Measurements from ENCODE around the gene C16orf54. TPM values are rescaled to one million over a fixed set of nuclear protein-coding genes. Genes with fewer than 3 reads are reported as not detected.

C16orf54 gene
- total and polyA plus RNA-seq, 2 experiments from 2014 or later: 3.2 TPM; not detected in 1

- TF ChIP-seq ZNF462 (CRISPR knock-in tag; IDR thresholded peaks at IDR 0.05): no peak
Observed at GRCh38 chr16:29770250-29770929, 24.6 kb upstream of the C16orf54 start (continued).

- H3F3A ChIP-seq (replicated peaks; ENCODE audit: low read depth): no peaks in the 10 kb centered on the region
- H2AFZ ChIP-seq: no peak overlapping the region
- no peaks in the 10 kb centered on the region for H3K9me3 Mint-ChIP-seq
- no peak overlapping the region for H3K4me3 ChIP-seq
- H3K9me2 ChIP-seq (ENCODE audit: insufficient read depth): no peaks in the 10 kb centered on the region
- ATAC-seq (no peak), DNase-seq (ENCODE audit: low spot score) (no peak)
- no peaks in the 10 kb centered on the region for H3K4me1 ChIP-seq (ENCODE audit: insufficient read depth)
- H3K27ac ChIP-seq (ENCODE audit: low read depth): no peak overlapping the region
- no peaks in the 10 kb centered on the region for H3K27me3 ChIP-seq (ENCODE audit: insufficient read depth)
- no peak overlapping the region for H3K4me3 Mint-ChIP-seq
- H4K20me1 ChIP-seq (replicated peaks; ENCODE audit: insufficient read depth): no peaks in the 10 kb centered on the region
- peaks cover 6% of the 10 kb centered on the region; the same call in 1 of the 3 replicates for H3K4me1 Mint-ChIP-seq
- H3K27ac Mint-ChIP-seq: no peak overlapping the region
- H3K36me3 ChIP-seq (ENCODE audit: insufficient read depth): no peaks in the 10 kb centered on the region
- no peaks in the 10 kb centered on the region for H3K79me2 ChIP-seq (replicated peaks; ENCODE audit: insufficient read depth)
- H3K36me3 Mint-ChIP-seq (ENCODE audit: low read depth): no peaks in the 10 kb centered on the region
- H3K27me3 Mint-ChIP-seq (ENCODE audit: insufficient read depth, low read depth, poor library complexity): peaks cover 7% of the 10 kb centered on the region
- no peak overlapping the region for H3K4me2 ChIP-seq
- TF ChIP-seq JUNB (IDR thresholded peaks at IDR 0.05; ENCODE audit: unreplicated experiment) (no peak), EZH2phosphoT487 (IDR thresholded peaks at IDR 0.05; ENCODE audit: unreplicated experiment) (no peak), POLR2AphosphoS5 (IDR thresholded peaks at IDR 0.05; ENCODE audit: low read depth) (no peak), CREB1 (CRISPR knock-in tag; IDR thresholded peaks at IDR 0.05; ENCODE audit: low read depth) (no peak), NANOG (IDR thresholded peaks at IDR 0.05; ENCODE audit: borderline replicate concordance) (no peak), ZNF462 (CRISPR knock-in tag; IDR thresholded peaks at IDR 0.05) (no peak), ZNF331 (CRISPR knock-in tag; IDR thresholded peaks at IDR 0.05; ENCODE audit: low read depth) (no peak), ZNF114 (CRISPR knock-in tag; IDR thresholded peaks at IDR 0.05) (no peak)
- TF ChIP-seq, protein P1, sequence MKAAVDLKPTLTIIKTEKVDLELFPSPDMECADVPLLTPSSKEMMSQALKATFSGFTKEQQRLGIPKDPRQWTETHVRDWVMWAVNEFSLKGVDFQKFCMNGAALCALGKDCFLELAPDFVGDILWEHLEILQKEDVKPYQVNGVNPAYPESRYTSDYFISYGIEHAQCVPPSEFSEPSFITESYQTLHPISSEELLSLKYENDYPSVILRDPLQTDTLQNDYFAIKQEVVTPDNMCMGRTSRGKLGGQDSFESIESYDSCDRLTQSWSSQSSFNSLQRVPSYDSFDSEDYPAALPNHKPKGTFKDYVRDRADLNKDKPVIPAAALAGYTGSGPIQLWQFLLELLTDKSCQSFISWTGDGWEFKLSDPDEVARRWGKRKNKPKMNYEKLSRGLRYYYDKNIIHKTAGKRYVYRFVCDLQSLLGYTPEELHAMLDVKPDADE (IDR thresholded peaks at IDR 0.05): no peak
Observed at GRCh38 chr16:29769507-29769906, 23.7 kb upstream of the C16orf54 start.

Measured in GM23338 (cell line).